GM23338 (cell line): Measurements from ENCODE around the gene RAB3GAP1. TPM values are rescaled to one million over a fixed set of nuclear protein-coding genes. Genes with fewer than 3 reads are reported as not detected.

ENCODE experiments used
- ATAC-seq: fragments of 200-7000 bp; cut with Tn5 transposase; 3 replicates; pipeline ENCODE4 v1.9.1; 2020
- DNase-seq: peaks from one replicate; pipeline ENCODE4 v3.0.0-alpha.2; 2015; ENCODE audit warnings: low spot score
- H2AFZ ChIP-seq: fragments of 200-600 bp; sonication (generic); 2 replicates; pipeline ENCODE4 v1.8.0; 2016; ENCODE audit warnings: antibody characterized with exemption, mild to moderate bottlenecking, moderate library complexity
- H3F3A ChIP-seq: fragments of 200-600 bp; sonication (generic); replicated peaks from 2 replicates; pipeline ENCODE4 v1.8.0; 2017; ENCODE audit warnings: antibody characterized with exemption, mixed run types, low read depth
- H3K27ac ChIP-seq: fragments of 200-600 bp; sonication (generic); 2 replicates; pipeline ENCODE4 v1.6.1; 2016; ENCODE audit warnings: low read depth
- H3K27me3 ChIP-seq: fragments of 200-600 bp; sonication (generic); 2 replicates; pipeline ENCODE4 v1.8.0; 2016; ENCODE audit warnings: mild to moderate bottlenecking, mixed run types, moderate library complexity; ENCODE audit not compliant: insufficient read depth
- H3K36me3 ChIP-seq: fragments of 200-600 bp; sonication (generic); 2 replicates; pipeline ENCODE4 v1.8.0; 2016; ENCODE audit warnings: mild to moderate bottlenecking; ENCODE audit not compliant: insufficient read depth
- H3K4me1 ChIP-seq: fragments of 200-600 bp; sonication (generic); 2 replicates; pipeline ENCODE4 v1.8.0; 2016; ENCODE audit warnings: mild to moderate bottlenecking, moderate library complexity; ENCODE audit not compliant: insufficient read depth
- H3K4me2 ChIP-seq: fragments of 200-600 bp; sonication (generic); 2 replicates; pipeline ENCODE4 v1.7.1; 2017; ENCODE audit warnings: mixed run types
- H3K4me3 ChIP-seq: fragments of 200-600 bp; sonication (generic); 2 replicates; pipeline ENCODE4 v1.6.1; 2016; ENCODE audit warnings: mixed run types
- H3K79me2 ChIP-seq: fragments of 200-600 bp; sonication (generic); replicated peaks from 2 replicates; pipeline ENCODE4 v1.8.0; 2017; ENCODE audit warnings: mild to moderate bottlenecking; ENCODE audit not compliant: insufficient read depth
- H3K9me2 ChIP-seq: fragments of 200-600 bp; sonication (generic); 2 replicates; pipeline ENCODE4 v1.8.0; 2017; ENCODE audit not compliant: insufficient read depth
- H4K20me1 ChIP-seq: fragments of 200-600 bp; sonication (generic); replicated peaks from 2 replicates; pipeline ENCODE4 v1.8.0; 2017; ENCODE audit warnings: mild to moderate bottlenecking; ENCODE audit not compliant: insufficient read depth
- H3K27ac Mint-ChIP-seq: 2 replicates; pipeline ENCODE4 v1.8.0; 2020; ENCODE audit warnings: inconsistent platforms, mild to moderate bottlenecking, moderate library complexity, mixed read lengths
- H3K27me3 Mint-ChIP-seq: 3 replicates; pipeline ENCODE4 v1.8.0; 2022; ENCODE audit warnings: low read depth, mild to moderate bottlenecking, moderate library complexity, mixed read lengths, inconsistent platforms; ENCODE audit not compliant: insufficient read depth, poor library complexity
- H3K36me3 Mint-ChIP-seq: 3 replicates; pipeline ENCODE4 v1.8.0; 2021; ENCODE audit warnings: low read depth, mild to moderate bottlenecking, inconsistent platforms, moderate library complexity, mixed read lengths
- H3K4me1 Mint-ChIP-seq: 3 replicates; pipeline ENCODE4 v1.8.0; 2020; ENCODE audit warnings: mild to moderate bottlenecking, inconsistent platforms, mixed read lengths
- H3K4me3 Mint-ChIP-seq: 3 replicates; pipeline ENCODE4 v1.8.0; 2021; ENCODE audit warnings: moderate library complexity, mild to moderate bottlenecking, inconsistent platforms, mixed read lengths
- H3K9me3 Mint-ChIP-seq: 3 replicates; pipeline ENCODE4 v1.8.0; 2020; ENCODE audit warnings: moderate library complexity, mild to moderate bottlenecking, inconsistent platforms, mixed read lengths
- CREB1 ChIP-seq: fragments of 250-450 bp; sonication (Bioruptor Pico); IDR thresholded peaks from 2 replicates; pipeline ENCODE4 v1.5.0; 2020; ENCODE audit warnings: low read depth, mild to moderate bottlenecking, moderate library complexity
- ETS1 ChIP-seq: IDR thresholded peaks from 2 replicates; pipeline ENCODE4 v1.6.1; 2016; ENCODE audit warnings: antibody characterized with exemption
- EZH2 ChIP-seq: fragments of 200-600 bp; sonication (generic); IDR thresholded peaks from one replicate; pipeline ENCODE4 v1.8.0; 2017; ENCODE audit warnings: antibody characterized with exemption, mild to moderate bottlenecking, low read depth; ENCODE audit not compliant: unreplicated experiment
- EZH2phosphoT487 ChIP-seq: fragments of 200-600 bp; sonication (generic); IDR thresholded peaks from one replicate; pipeline ENCODE4 v1.8.1; 2018; ENCODE audit warnings: antibody characterized with exemption; ENCODE audit not compliant: unreplicated experiment
- JUNB ChIP-seq: IDR thresholded peaks from one replicate; pipeline ENCODE4 v1.6.1; 2016; ENCODE audit warnings: antibody characterized with exemption; ENCODE audit not compliant: unreplicated experiment
- NANOG ChIP-seq: IDR thresholded peaks from 2 replicates; pipeline ENCODE4 v1.6.1; 2016; ENCODE audit warnings: antibody characterized with exemption, borderline replicate concordance
- POLR2AphosphoS5 ChIP-seq: IDR thresholded peaks from 2 replicates; pipeline ENCODE4 v1.6.1; 2016; ENCODE audit warnings: antibody characterized with exemption, low read depth
- STAT1 ChIP-seq: IDR thresholded peaks from one replicate; pipeline ENCODE4 v1.6.1; 2016; ENCODE audit warnings: antibody characterized with exemption; ENCODE audit not compliant: unreplicated experiment
- ZNF114 ChIP-seq: fragments of 250-450 bp; sonication (Bioruptor Pico); IDR thresholded peaks from 2 replicates; pipeline ENCODE4 v1.5.0; 2020; ENCODE audit warnings: mild to moderate bottlenecking, moderate library complexity
- ZNF331 ChIP-seq: fragments of 250-450 bp; sonication (Bioruptor Pico); IDR thresholded peaks from 2 replicates; pipeline ENCODE4 v1.5.0; 2020; ENCODE audit warnings: low read depth, mild to moderate bottlenecking, moderate library complexity
- polyA plus RNA-seq: library from polyadenylated mRNA; unstranded; fragments of >200 nt; fragmentation: Nextera tagmentation; extraction: Ambion mirVana; gene quantifications from 2 replicates; pipeline ENCODE4 v1.2.1, GENCODE V29; 2016
- total RNA-seq: library from RNA; depleted of rRNA; stranded (reverse); fragments of >200 nt; shearing (Covaris generic); gene quantifications from 2 replicates; pipeline ENCODE4 v1.2.3, GENCODE V29; 2014
- TF ChIP-seq, protein P1 (sequence below): fragments of 250-450 bp; sonication (Bioruptor Pico); IDR thresholded peaks from 2 replicates; pipeline ENCODE4 v1.5.0; 2020; ENCODE audit warnings: mild to moderate bottlenecking, moderate library complexity
- TF ChIP-seq, protein P2 (sequence below): IDR thresholded peaks from one replicate; pipeline ENCODE4 v1.6.1; 2018; ENCODE audit warnings: antibody characterized with exemption; ENCODE audit not compliant: unreplicated experiment
- TF ChIP-seq, protein P3 (sequence below), 2 experiments: fragments of 200-600 bp in 1 of 2; sonication (generic) in 1 of 2; conservative IDR thresholded peaks; 2 replicates each; pipeline versions ENCODE4 v1.5.1 to v1.6.1; 2016 to 2017; ENCODE audit warnings: antibody characterized with exemption in 2 of 2, low read depth in 2 of 2, mild to moderate bottlenecking in 2 of 2, moderate library complexity in 1 of 2

Gene RAB3GAP1
- total and polyA plus RNA-seq, 2 experiments from 2014 or later, result 22.5 to 40.4 TPM

DNA sequence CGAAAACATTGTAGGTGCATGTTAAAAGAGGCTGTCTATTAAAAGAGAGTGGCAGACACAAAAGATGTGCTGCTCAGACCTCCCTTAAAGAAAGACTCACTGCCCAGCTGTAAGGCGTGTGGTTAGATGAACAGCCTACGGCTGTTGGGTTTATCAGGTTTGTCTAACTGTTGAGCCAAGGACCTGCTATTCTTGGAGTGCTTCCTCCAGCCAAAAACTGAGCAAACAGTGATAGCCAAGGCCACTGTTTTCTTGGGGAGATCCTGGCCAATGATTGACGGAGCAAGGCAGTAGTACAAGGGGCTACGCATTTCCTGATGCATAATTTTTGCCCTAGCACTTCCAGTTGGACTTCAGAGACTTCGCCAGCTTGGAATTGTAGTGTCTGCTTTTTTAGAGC lies 1.4 kb upstream of the RAB3GAP1 start:
- Mint-ChIP-seq H3K27me3 (peaks cover 2% of the 10 kb centered on the region), H3K4me3 (no peak overlapping the region)
- no peak overlapping the region for H3K27ac ChIP-seq

More for the DNA sequence above, 1.4 kb upstream of the RAB3GAP1 start:
- Mint-ChIP-seq H3K4me1 (peaks cover 11% of the 10 kb centered on the region), H3K36me3 (peaks cover 12% of the 10 kb centered on the region), H3K9me3 (no peaks in the 10 kb centered on the region), H3K27ac (peak overlapping the region; percentile 60; the same call in 1 of the 2 replicates)
- ATAC-seq, result no peak
- H3K27me3 ChIP-seq, result no peaks in the 10 kb centered on the region
- H4K20me1 ChIP-seq, result peaks cover 11% of the 10 kb centered on the region
- H3K4me3 ChIP-seq, result no peak overlapping the region
- H3K79me2 ChIP-seq, result peaks cover 35% of the 10 kb centered on the region
- H3F3A ChIP-seq, result no peaks in the 10 kb centered on the region
- H3K4me1 ChIP-seq, result peaks cover 6% of the 10 kb centered on the region
- no peaks in the 10 kb centered on the region for H3K36me3 ChIP-seq
- H3K4me2 ChIP-seq, result no peak overlapping the region
- H2AFZ ChIP-seq, result peak overlapping the region; percentile 88
- TF ChIP-seq STAT1 (no peak), ETS1 (no peak), ZNF114 (CRISPR knock-in tag) (no peak), NANOG (no peak), ZNF331 (no peak), JUNB (no peak), CREB1 (CRISPR knock-in tag) (no peak), EZH2 (no peak), EZH2phosphoT487 (no peak), POLR2AphosphoS5 (no peak)
- TF ChIP-seq, protein P1, sequence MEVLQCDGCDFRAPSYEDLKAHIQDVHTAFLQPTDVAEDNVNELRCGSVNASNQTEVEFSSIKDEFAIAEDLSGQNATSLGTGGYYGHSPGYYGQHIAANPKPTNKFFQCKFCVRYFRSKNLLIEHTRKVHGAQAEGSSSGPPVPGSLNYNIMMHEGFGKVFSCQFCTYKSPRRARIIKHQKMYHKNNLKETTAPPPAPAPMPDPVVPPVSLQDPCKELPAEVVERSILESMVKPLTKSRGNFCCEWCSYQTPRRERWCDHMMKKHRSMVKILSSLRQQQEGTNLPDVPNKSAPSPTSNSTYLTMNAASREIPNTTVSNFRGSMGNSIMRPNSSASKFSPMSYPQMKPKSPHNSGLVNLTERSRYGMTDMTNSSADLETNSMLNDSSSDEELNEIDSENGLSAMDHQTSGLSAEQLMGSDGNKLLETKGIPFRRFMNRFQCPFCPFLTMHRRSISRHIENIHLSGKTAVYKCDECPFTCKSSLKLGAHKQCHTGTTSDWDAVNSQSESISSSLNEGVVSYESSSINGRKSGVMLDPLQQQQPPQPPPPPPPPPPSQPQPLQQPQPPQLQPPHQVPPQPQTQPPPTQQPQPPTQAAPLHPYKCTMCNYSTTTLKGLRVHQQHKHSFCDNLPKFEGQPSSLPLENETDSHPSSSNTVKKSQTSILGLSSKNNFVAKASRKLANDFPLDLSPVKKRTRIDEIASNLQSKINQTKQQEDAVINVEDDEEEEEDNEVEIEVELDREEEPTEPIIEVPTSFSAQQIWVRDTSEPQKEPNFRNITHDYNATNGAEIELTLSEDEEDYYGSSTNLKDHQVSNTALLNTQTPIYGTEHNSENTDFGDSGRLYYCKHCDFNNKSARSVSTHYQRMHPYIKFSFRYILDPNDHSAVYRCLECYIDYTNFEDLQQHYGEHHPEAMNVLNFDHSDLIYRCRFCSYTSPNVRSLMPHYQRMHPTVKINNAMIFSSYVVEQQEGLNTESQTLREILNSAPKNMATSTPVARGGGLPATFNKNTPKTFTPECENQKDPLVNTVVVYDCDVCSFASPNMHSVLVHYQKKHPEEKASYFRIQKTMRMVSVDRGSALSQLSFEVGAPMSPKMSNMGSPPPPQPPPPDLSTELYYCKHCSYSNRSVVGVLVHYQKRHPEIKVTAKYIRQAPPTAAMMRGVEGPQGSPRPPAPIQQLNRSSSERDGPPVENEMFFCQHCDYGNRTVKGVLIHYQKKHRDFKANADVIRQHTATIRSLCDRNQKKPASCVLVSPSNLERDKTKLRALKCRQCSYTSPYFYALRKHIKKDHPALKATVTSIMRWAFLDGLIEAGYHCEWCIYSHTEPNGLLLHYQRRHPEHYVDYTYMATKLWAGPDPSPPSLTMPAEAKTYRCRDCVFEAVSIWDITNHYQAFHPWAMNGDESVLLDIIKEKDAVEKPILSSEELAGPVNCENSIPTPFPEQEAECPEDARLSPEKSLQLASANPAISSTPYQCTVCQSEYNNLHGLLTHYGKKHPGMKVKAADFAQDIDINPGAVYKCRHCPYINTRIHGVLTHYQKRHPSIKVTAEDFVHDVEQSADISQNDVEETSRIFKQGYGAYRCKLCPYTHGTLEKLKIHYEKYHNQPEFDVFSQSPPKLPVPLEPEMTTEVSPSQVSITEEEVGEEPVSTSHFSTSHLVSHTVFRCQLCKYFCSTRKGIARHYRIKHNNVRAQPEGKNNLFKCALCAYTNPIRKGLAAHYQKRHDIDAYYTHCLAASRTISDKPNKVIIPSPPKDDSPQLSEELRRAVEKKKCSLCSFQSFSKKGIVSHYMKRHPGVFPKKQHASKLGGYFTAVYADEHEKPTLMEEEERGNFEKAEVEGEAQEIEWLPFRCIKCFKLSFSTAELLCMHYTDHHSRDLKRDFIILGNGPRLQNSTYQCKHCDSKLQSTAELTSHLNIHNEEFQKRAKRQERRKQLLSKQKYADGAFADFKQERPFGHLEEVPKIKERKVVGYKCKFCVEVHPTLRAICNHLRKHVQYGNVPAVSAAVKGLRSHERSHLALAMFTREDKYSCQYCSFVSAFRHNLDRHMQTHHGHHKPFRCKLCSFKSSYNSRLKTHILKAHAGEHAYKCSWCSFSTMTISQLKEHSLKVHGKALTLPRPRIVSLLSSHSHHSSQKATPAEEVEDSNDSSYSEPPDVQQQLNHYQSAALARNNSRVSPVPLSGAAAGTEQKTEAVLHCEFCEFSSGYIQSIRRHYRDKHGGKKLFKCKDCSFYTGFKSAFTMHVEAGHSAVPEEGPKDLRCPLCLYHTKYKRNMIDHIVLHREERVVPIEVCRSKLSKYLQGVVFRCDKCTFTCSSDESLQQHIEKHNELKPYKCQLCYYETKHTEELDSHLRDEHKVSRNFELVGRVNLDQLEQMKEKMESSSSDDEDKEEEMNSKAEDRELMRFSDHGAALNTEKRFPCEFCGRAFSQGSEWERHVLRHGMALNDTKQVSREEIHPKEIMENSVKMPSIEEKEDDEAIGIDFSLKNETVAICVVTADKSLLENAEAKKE (CRISPR knock-in tag), result no peak
- TF ChIP-seq, protein P2, sequence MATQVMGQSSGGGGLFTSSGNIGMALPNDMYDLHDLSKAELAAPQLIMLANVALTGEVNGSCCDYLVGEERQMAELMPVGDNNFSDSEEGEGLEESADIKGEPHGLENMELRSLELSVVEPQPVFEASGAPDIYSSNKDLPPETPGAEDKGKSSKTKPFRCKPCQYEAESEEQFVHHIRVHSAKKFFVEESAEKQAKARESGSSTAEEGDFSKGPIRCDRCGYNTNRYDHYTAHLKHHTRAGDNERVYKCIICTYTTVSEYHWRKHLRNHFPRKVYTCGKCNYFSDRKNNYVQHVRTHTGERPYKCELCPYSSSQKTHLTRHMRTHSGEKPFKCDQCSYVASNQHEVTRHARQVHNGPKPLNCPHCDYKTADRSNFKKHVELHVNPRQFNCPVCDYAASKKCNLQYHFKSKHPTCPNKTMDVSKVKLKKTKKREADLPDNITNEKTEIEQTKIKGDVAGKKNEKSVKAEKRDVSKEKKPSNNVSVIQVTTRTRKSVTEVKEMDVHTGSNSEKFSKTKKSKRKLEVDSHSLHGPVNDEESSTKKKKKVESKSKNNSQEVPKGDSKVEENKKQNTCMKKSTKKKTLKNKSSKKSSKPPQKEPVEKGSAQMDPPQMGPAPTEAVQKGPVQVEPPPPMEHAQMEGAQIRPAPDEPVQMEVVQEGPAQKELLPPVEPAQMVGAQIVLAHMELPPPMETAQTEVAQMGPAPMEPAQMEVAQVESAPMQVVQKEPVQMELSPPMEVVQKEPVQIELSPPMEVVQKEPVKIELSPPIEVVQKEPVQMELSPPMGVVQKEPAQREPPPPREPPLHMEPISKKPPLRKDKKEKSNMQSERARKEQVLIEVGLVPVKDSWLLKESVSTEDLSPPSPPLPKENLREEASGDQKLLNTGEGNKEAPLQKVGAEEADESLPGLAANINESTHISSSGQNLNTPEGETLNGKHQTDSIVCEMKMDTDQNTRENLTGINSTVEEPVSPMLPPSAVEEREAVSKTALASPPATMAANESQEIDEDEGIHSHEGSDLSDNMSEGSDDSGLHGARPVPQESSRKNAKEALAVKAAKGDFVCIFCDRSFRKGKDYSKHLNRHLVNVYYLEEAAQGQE, result no peak
- TF ChIP-seq, protein P3, sequence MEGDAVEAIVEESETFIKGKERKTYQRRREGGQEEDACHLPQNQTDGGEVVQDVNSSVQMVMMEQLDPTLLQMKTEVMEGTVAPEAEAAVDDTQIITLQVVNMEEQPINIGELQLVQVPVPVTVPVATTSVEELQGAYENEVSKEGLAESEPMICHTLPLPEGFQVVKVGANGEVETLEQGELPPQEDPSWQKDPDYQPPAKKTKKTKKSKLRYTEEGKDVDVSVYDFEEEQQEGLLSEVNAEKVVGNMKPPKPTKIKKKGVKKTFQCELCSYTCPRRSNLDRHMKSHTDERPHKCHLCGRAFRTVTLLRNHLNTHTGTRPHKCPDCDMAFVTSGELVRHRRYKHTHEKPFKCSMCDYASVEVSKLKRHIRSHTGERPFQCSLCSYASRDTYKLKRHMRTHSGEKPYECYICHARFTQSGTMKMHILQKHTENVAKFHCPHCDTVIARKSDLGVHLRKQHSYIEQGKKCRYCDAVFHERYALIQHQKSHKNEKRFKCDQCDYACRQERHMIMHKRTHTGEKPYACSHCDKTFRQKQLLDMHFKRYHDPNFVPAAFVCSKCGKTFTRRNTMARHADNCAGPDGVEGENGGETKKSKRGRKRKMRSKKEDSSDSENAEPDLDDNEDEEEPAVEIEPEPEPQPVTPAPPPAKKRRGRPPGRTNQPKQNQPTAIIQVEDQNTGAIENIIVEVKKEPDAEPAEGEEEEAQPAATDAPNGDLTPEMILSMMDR (conservative IDR thresholded peaks at IDR 0.05; ENCODE audit: low read depth in 2 of 2), result no peak
- no peaks in the 10 kb centered on the region for H3K9me2 ChIP-seq
- no peak for DNase-seq
